NCI-H187 (cell line): ENCODE measurements around the gene SSTR5.

Source experiments
- DNase-seq, 2 experiments: peaks; one replicate each; lab custom pipeline; 2025; lab: John Stamatoyannopoulos, UW

SSTR5 gene

DNA sequence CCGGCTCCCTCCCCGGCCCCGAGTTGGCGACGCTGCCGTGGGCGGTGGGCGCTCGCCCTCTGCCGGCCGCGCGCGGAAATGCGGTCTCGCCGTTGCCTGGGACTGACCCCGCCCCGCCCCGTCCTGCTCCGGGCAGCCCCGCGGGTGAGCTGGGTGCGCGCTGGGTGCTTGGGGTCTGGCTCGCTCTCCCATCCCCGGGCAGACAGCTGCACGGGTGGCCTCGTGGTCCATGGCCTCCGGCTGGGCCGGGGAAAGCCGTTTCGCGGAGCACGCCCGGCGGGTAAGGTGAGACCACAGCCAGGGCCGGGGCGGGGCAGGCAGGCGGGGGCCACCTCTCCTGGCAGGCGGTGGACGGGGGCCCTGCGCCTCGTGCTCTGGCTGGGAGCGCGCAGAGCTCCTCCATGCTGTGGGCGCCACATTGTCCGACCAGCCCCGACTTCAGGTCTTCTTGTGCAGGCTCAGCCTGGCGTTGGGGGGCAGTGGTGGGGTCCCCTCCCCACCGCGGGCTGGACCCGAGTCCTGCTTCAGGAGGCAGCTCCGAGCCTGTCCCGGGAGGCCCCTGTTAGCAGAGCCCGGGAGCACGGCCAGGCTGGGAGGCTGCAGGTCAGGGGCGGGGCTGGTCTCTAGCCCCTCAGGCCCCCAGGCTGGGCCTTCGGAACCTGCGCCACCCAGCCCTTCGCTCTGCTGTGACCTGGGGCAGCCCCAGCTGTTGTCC, 30.5 kb downstream of the SSTR5 start:
- peak; percentile 14 to 32 for DNase-seq

DNA sequence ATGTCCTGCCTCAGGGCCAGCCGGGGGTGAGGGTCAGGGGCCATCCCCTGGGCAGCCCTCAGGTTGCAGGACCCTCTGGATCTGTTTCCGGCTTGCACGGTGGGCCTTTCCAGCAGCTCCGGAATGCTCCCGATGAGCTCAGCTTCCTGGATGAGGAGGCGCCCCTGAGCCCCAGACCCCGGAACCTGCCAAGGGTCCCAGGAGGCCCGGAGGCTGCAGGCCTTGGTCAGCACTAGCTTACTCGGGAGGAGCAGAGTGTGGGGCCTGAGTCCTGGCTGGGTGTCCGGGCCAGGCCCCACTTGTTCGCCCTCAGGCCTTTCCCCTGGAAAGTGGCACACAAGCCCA, 31.1 kb downstream of the SSTR5 start:
- no peak for DNase-seq

DNA sequence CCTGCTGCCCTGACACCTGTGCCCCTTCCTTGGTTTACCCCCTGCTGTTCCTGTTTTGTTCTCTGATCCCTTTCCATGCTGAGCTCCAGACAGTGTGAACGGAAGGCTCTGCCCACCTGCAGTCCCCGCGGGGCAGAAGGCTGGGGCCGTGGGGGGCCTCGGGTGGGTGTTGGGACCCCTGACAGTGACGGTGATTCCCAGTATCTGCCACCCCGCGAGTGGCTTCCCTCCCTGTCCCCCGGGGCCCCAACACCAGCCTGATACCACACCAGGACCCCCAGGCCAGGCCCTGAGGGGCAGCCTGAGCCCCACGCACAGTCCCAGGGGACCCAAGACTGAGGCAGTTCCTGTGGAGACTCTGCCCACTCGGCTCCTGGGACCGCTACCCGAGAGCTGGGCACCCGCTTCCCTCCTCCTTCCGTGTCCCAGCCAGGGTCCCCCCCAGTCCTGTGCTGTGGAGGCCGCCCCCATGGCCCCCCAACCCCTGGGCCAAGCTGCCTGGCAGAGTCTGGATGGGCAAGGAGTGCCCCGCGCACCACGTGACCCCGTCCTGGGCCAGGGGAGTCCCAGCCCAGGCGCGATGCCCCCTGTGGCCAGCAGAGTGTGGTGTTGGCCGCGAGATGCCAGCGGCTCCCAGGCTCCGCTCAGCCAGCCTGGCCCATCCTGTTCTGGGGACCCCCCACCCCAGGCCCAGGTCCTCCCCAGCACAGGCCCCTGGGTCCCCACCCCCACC, 33.5 kb downstream of the SSTR5 start:
- DNase-seq = peak; percentile 35 to 79

GRCh38 chr16:1106659-1107058, 34.1 kb downstream of the SSTR5 start:
- DNase-seq = no peak

DNA sequence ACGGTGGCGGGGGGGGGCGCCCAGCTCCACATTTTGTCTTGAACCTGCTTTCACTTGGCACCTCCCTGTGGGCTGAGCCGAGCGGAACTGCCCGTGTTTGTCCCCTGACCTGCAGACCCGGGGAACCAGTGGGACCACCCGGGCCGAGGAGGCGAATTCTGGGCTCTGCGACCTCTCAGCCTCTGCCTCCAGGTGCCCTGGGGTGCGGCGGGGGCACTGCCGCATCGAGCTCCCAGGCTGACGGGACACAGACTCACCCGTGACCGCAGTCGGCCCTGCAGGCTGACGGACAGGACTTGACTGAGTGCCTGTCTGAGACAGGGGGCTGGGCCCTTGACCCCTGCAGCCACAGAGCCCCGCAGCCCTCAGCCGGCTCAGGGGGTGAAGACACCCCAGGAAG, 34.6 kb downstream of the SSTR5 start:
- DNase-seq = no peak

DNA sequence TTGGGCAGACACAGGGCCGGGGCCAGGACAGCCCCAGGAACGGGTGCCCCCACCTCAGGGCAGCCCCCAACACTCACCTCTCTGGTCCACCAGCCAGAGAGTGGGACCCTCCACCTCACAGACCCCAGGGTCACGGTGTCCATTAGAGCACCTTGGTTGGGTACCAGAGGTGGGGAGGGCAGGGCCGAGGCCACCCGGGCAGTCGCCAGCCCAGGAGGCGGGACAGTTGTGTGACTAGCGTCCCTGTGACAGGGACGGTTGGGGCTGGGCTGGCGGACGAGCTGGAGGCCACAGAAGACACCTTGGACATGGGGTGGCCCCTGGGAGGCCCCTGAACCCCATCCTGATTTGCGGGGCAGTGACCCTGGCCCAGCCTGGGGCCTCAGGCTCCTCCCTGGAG, 35.2 kb downstream of the SSTR5 start:
- DNase-seq = no peak

- no peak for DNase-seq
These were observed 36.0 kb downstream of the SSTR5 start for GRCh38 chr16:1108299-1109252.

GRCh38 chr16:1109648-1110047, 37.1 kb downstream of the SSTR5 start:
- DNase-seq = no peak

GRCh38 chr16:1112506-1113184, 40.1 kb downstream of the SSTR5 start:
- no peak for DNase-seq

GRCh38 chr16:1113489-1113888, 40.9 kb downstream of the SSTR5 start:
- no peak for DNase-seq

DNA sequence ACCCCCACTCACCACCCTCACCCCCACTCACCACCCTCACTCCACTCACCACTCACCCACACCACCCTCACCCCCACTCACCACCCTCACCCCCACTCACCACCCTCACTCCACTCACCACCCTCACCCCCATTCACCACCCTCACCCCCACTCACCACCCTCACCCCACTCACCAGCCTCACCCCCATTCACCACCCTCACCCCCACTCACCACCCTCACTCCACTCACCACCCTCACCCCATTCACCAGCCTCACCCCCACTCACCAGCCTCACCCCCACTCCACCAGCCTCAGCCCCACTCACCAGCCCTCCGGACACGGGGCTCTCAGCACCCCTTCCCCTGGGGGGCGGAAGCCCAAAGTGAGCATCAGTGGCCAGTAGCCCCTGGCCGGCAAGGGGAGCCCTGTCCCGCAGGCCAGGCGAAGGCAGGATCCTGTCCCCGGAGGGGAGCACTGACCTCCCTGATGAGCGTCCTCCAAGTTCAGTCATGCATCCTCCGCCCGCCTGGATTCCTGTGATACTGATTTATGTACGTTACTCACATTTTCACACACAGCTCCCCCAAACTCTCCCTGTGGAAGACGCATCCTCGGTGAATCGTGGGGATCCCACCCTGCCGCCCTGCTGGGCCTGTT, 41.5 kb downstream of the SSTR5 start:
- no peak for DNase-seq

DNA sequence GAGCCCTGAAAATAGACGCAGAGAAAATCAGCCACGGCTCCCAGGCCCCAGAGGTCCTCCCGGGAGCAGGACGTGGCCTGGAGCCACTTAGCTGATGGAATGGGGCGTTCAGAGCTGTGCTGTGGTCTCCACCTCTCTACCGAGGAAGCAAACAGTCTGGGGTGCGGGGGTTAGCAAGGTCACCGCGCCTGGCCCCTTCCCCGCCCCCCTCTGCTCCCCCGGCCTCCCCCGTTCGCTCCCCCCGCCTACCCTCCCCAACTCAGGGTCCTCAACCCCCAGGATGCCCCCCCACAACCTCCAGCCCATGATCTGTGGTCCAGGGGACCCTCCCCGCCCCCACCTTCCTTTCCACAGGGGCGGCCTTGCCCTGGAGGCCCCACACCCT, 44.1 kb downstream of the SSTR5 start:
- no peak for DNase-seq

GRCh38 chr16:1117176-1117900, 44.8 kb downstream of the SSTR5 start:
- no peak for DNase-seq

DNA sequence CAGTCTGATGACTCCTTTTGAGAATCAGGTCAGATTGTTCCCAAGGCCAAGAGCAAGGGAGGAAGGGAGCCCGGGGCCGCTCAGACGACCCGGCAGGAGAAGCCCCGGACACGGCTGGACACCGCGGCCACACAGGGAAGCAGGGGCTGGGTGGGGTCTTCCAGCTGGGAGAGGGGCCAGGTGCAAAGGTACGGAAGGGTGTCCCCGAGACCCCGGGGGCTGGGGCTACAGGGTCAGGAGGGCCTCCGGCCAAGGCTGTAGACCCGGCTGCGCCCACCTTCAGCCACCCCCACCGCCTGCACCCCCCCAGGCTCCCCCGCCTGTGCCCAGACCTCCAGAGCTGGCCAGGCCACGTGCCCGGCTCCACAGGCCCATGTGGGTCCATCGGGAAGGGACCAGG, 45.4 kb downstream of the SSTR5 start:
- DNase-seq = no peak

DNA sequence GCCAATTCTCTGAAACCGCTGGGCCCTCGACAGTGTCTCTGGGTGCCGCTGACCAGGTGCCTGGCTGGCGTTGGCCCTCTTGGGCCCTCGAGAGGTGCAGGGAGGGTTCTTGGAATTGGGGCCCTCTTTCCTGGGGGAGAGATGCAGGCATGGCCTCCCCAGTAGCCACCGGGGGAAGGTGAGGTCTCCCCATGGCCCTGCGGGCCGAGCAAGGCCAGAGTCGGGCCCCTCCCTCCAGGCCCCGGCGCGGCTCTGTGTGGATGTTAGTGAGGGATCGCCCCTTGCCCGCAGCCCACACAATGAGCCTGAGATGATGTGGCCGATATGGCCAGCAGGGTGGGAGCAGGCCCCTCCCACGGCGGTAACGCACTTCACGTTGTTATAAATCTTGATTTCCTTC, 46.6 kb downstream of the SSTR5 start:
- no peak for DNase-seq

DNA sequence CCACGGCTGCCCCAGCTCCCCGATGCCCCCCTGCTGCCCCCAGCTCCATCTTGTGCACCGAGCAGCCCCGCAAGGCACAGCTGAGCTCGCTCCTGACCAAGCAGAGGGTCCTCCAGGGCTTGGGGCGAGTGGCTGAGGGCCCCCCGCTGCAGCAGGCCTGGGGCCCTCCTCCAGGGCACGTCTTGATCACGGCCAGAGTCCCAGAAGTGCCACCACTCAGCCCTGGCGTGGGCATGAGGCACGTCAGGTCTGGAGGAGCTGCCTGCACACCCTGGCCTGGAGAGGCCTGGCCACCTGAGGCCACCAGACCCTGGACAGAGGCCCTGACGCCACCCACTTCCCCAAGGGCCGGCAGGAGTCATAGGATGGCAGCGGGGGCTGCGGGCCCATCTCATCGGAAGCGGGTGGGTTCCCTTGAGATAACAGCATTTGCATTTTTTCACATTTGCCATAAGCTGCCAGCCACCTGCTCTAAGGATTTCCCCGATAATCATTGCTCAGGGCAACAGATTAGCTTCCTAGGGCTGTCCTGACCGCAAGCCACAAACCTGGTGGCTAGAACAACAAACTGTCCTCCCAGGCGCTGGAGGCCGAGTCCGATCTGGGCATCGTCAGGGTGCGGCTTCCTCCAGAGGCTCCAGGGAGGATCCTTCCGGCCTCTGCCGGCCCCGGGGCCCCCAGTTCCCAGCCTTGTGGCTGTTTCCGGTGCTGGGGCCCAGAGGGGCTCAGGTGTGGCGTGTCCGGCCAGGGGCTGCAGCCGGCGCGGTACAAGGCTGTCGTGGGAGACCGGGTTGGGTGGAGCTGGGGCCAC, 47.4 kb downstream of the SSTR5 start:
- no peak for DNase-seq

GRCh38 chr16:1120577-1120941, 48.0 kb downstream of the SSTR5 start:
- no peak for DNase-seq

DNA sequence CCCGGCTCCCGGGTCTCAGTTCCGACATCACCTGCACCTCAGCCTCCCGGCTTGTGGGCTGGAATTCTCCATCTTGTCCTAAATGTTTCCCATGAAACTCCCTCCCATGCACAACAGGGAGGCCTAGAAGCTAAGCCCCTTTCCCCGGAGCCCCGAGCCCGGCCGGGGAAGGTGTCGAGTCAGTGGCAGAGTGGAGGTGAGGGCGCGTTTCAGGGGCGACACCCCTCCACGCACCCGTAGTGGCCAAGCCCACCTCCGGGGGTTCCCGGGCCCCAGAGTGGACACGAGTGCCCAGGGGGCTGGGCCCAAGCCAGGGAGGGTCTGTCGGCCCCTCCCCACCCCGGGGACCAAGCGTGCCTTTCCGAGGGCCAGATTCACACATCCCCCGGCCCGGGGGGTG, 48.5 kb downstream of the SSTR5 start:
- no peak for DNase-seq

DNA sequence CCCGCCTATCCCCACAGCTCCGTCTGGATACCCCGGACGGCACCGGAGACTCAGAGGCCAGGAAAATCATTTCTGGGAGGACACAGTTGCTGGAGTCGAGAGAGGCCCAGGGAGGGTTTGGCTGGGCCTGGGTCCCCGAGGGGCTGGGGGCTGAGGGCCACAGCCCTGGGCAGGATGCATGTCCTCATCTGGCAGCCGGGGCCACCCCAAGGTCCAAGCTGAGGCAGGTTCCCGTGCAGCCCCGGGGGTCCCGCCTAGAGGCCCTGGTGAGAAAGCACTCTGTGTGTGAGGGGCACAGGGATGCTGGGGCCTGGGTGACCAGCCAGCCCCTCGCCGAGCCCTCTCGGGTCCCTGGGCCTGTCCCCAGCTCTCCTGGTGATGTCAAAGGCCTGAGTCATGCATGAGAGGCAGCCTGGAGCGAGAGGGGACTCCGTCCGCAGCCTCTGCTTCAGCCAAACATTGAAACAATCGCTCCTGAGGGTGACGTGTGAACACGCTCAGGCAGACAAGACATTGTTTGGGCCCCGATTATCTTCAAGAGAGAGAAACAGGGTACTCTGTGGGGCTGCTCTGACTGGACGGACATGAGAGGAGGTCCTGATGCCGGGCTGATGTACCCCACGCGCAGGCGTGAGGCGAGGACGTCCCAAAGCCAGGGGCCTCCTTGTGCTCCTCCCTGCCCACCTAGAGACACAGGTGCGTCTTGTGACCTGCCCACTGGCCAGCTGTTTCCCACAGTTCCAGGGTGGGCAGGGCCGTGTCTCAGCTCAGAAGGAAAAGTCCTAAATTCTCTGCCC, 49.3 kb downstream of the SSTR5 start:
- DNase-seq = no peak
